Calu3 (cell line): ENCODE results near the gene DUSP11. TPM values are rescaled to one million over a fixed set of nuclear protein-coding genes. Genes with fewer than 3 reads are reported as not detected.

Source experiments
- BruUV-seq: library from RNA; stranded (reverse); fragments of 400-500 nt; replicated peaks from 2 replicates; lab custom pipeline; 2021; lab: Mats Ljungman, UMichigan
- CTCF ChIA-PET: fragments of 300-600 bp; sonication (Branson Sonifier 250); formaldehyde crosslinking; loops from one replicate; lab custom pipeline; 2022; ENCODE audit warnings: antibody characterized with exemption; lab: Charles Lee
- DNase-seq: peaks from one replicate; pipeline ENCODE4 v3.0.0; 2022
- H3K27ac Mint-ChIP-seq: one replicate; pipeline ENCODE4 v1.8.0; 2022; ENCODE audit warnings: mixed read lengths; ENCODE audit not compliant: unreplicated experiment
- H3K27me3 Mint-ChIP-seq: one replicate; pipeline ENCODE4 v1.8.0; 2022; ENCODE audit warnings: mixed read lengths; ENCODE audit not compliant: unreplicated experiment
- H3K36me3 Mint-ChIP-seq: one replicate; pipeline ENCODE4 v1.8.0; 2022; ENCODE audit warnings: mild to moderate bottlenecking, moderate library complexity, mixed read lengths; ENCODE audit not compliant: insufficient read depth, unreplicated experiment
- H3K4me1 Mint-ChIP-seq: one replicate; pipeline ENCODE4 v1.8.0; 2022; ENCODE audit warnings: mild to moderate bottlenecking, low read depth, mixed read lengths; ENCODE audit not compliant: unreplicated experiment
- H3K4me3 Mint-ChIP-seq: one replicate; pipeline ENCODE4 v1.8.0; 2022; ENCODE audit warnings: mild to moderate bottlenecking, low read depth, moderate library complexity, mixed read lengths; ENCODE audit not compliant: unreplicated experiment
- H3K9me3 Mint-ChIP-seq: one replicate; pipeline ENCODE4 v1.8.0; 2022; ENCODE audit warnings: low read depth, mixed read lengths; ENCODE audit not compliant: unreplicated experiment
- intact Hi-C: fragments of 100-400 bp; cut with micrococcal nuclease; formaldehyde crosslinking; loops from one replicate; pipeline ENCODE4 v1.10.0; 2022; ENCODE audit not compliant: unreplicated experiment
- total RNA-seq: library from RNA; stranded (reverse); gene quantifications from 2 replicates; pipeline ENCODE4 v1.2.3, GENCODE V29; 2022
- TF ChIP-seq, protein P1 (sequence below): fragments of 200-600 bp; IDR thresholded peaks from one replicate; pipeline ENCODE4 v1.8.0; 2022; ENCODE audit warnings: antibody characterized with exemption; ENCODE audit not compliant: unreplicated experiment

Gene DUSP11
- total RNA-seq, 1 experiment from 2014 or later: 19.1 TPM

DNA sequence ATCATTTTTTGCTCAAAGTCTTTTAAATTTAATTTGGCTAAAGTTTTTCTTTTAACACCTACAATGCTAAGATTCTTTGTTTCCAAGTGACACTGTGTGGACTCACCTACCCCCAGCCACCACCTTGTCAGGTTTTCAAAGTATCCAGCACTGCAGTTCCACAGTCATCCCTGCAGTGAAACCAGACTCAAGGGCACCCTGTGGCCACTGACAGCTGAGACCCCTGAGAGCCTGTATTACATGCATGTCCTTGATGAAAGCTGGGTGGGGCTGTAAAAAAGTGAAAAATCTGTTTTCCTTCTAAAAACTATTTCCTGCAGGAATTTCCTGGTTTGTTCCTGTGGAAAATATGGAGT is 62.7 kb downstream of the DUSP11 start:
- no peak for DNase-seq
- CTCF ChIA-PET: no interaction called here
- peaks cover 19% of the 10 kb centered on the region for H3K27me3 Mint-ChIP-seq
- H3K36me3 Mint-ChIP-seq: no peaks in the 10 kb centered on the region
- intact Hi-C loops: no loop called here
- H3K4me3 Mint-ChIP-seq: no peak overlapping the region
- no peaks in the 10 kb centered on the region for H3K4me1 Mint-ChIP-seq
- no TSS peak for BruUV-seq
- H3K27ac Mint-ChIP-seq: no peak overlapping the region
- no peaks in the 10 kb centered on the region for H3K9me3 Mint-ChIP-seq
- TF ChIP-seq, protein P1, sequence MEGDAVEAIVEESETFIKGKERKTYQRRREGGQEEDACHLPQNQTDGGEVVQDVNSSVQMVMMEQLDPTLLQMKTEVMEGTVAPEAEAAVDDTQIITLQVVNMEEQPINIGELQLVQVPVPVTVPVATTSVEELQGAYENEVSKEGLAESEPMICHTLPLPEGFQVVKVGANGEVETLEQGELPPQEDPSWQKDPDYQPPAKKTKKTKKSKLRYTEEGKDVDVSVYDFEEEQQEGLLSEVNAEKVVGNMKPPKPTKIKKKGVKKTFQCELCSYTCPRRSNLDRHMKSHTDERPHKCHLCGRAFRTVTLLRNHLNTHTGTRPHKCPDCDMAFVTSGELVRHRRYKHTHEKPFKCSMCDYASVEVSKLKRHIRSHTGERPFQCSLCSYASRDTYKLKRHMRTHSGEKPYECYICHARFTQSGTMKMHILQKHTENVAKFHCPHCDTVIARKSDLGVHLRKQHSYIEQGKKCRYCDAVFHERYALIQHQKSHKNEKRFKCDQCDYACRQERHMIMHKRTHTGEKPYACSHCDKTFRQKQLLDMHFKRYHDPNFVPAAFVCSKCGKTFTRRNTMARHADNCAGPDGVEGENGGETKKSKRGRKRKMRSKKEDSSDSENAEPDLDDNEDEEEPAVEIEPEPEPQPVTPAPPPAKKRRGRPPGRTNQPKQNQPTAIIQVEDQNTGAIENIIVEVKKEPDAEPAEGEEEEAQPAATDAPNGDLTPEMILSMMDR: no peak

DNA sequence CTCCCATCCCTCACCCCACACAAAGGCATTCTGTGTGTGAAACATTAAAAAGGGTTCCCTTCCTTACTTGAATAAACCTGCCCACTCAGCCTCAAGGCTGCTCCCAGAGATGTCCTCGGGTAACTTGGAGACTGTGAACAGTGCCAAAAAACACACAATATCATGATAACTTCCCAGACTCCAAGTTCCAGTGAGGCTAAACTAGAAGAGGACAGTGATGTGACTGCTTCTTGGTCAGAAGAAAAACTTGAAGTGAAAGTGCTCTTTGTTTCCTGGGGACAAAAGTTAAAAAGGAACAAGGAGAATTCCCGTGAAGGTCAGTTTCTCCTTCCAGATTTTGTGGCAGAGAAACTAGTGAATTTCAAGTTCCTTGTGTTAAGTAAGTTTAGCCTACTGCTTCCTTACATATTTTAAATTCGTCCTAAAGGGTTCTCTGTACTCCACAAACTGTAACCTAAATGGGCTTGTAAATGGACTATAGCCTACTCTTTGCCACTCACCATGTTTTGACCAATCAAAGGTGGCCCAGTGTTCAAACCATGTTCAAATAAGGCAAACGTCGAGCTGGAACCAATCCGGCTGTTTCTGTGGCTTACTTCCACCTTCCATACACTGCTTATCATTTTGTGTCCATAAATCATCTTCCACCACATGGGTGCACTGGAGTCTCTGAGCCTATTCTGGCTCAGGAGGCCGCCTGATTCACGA is 63.2 kb downstream of the DUSP11 start:
- Mint-ChIP-seq H3K36me3 (no peaks in the 10 kb centered on the region), H3K27me3 (peaks cover 25% of the 10 kb centered on the region), H3K4me3 (no peak overlapping the region), H3K9me3 (no peaks in the 10 kb centered on the region), H3K27ac (no peak overlapping the region), H3K4me1 (no peaks in the 10 kb centered on the region)
- BruUV-seq: no TSS peak
- intact Hi-C loops: no loop called here
- CTCF ChIA-PET: no interaction called here
- DNase-seq: no peak
- TF ChIP-seq, protein P1: no peak

GRCh38 chr2:73714091-73714490 is 65.8 kb downstream of the DUSP11 start:
- no peaks in the 10 kb centered on the region for H3K4me1 Mint-ChIP-seq
- peaks cover 49% of the 10 kb centered on the region for H3K27me3 Mint-ChIP-seq
- H3K36me3 Mint-ChIP-seq: no peaks in the 10 kb centered on the region
- H3K9me3 Mint-ChIP-seq: no peaks in the 10 kb centered on the region
- no peak overlapping the region for H3K27ac Mint-ChIP-seq
- CTCF ChIA-PET: no interaction called here
- no peak for DNase-seq
- TF ChIP-seq, protein P1: no peak
- intact Hi-C loops: no loop called here
- no TSS peak for BruUV-seq
- no peak overlapping the region for H3K4me3 Mint-ChIP-seq

Other genes with a start within 250 kb of the DUSP11 start
- gene NAT8, start 137.7 kb downstream of the DUSP11 start, total RNA-seq: not detected in 2 replicates
- 31.6 and 36.7 TPM in 2 replicates for gene TPRKB, start 42.8 kb downstream of the DUSP11 start, total RNA-seq
- not detected in 2 replicates for gene C2orf78, start 4.1 kb upstream of the DUSP11 start, total RNA-seq
- gene STAMBP, start 48.9 kb upstream of the DUSP11 start, total RNA-seq: 50.3 and 51.9 TPM in 2 replicates
- not detected in 2 replicates for gene ACTG2, start 112.9 kb upstream of the DUSP11 start, total RNA-seq
- gene DGUOK, start 146.8 kb upstream of the DUSP11 start, total RNA-seq: 78.6 and 82.8 TPM in 2 replicates
- 23.3 and 24.4 TPM in 2 replicates for gene TET3, start 204.8 kb upstream of the DUSP11 start, total RNA-seq